ENCODE data around the gene RMND1. TPM values are rescaled to one million over a fixed set of nuclear protein-coding genes. Genes with fewer than 3 reads are reported as not detected.

Gene RMND1
- total RNA-seq, 1 donor from 2014 or later, result 67.0 TPM

DNA sequence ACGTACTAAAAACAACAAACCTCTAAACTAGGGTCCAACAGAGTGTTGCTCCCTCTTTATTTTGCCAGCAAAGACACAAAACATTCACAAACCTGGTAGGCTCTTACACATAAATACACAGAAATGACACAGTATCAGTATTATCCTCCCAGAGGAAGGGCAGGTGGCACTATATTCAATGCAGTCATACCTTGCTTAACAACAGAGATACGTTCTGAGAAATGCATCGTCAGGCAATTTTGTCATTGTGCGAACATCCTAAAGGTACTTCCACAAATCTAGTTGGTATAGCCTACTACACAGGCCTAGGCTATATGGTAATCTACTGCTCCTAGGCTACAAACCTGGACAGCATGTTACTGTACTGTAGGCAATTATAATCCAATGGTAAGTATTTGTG, 70.2 kb downstream of the RMND1 start:
- no peak for DNase-seq
- Mint-ChIP-seq H3K9me3 (ENCODE audit: unreplicated experiment) (no peaks in the 10 kb centered on the region), H3K27me3 (ENCODE audit: unreplicated experiment) (no peaks in the 10 kb centered on the region), H3K4me3 (ENCODE audit: unreplicated experiment) (no peak overlapping the region), H3K36me3 (ENCODE audit: unreplicated experiment) (no peaks in the 10 kb centered on the region), H3K27ac (ENCODE audit: unreplicated experiment) (no peak overlapping the region), H3K4me1 (ENCODE audit: low read depth, unreplicated experiment) (peaks cover 7% of the 10 kb centered on the region)
- no peak for TF ChIP-seq CTCF (IDR thresholded peaks at IDR 0.05; ENCODE audit: partially characterized antibody, unreplicated experiment)

- no peaks in the 10 kb centered on the region for H3K36me3 Mint-ChIP-seq (ENCODE audit: unreplicated experiment)
- H3K4me3 Mint-ChIP-seq (ENCODE audit: unreplicated experiment), result no peak overlapping the region
- H3K4me1 Mint-ChIP-seq (ENCODE audit: low read depth, unreplicated experiment), result peaks cover 7% of the 10 kb centered on the region
- no peak for TF ChIP-seq CTCF (IDR thresholded peaks at IDR 0.05; ENCODE audit: partially characterized antibody, unreplicated experiment)
- no peaks in the 10 kb centered on the region for H3K9me3 Mint-ChIP-seq (ENCODE audit: unreplicated experiment)
- no peaks in the 10 kb centered on the region for H3K27me3 Mint-ChIP-seq (ENCODE audit: unreplicated experiment)
- H3K27ac Mint-ChIP-seq (ENCODE audit: unreplicated experiment), result no peak overlapping the region
- no peak for DNase-seq
These were observed 71.1 kb downstream of the RMND1 start for GRCh38 chr6:151380848-151381205.

DNA sequence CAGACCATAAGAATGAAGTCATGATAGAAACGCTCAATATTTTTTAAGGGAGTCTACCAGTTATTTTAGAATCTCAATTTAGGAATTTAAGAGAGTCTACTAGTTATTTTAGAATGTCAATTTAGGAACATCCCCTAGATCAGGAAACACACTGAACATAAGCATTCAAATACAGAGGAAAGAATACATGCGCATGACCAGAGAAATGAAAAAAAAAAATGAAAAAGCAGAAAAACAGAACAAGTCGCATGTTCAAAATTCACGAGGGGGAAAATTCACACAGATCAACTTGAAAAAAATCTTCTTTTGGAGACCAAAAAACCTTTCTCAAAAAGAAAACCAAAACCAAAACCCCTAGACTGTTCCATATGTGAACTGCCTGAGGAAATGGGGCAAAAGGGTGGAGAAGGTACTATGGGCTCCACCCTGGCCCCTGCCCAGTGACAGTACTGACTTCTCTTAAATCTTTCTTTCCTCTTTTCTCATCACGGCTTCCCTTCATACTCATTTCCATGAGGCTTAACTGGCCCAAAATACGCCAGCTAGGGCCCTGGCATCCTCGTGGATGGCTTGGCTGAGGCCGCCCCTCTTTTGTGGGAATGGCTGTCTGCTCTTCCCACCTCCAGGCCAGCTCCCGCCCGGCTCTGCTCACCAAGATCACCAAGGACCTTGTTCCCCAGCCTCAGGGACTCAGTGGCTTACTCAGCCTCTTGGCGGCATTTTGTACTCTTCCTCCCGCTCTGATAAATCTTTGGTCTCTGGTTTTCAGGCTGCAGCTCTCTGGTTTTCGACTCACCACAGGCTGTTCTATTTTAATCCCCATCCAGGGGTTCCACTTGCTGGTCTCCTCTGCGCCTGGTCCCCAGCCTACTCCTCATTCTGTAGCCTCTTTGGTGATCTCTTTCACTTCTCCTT, 71.7 kb downstream of the RMND1 start:
- H3K9me3 Mint-ChIP-seq (ENCODE audit: unreplicated experiment), result no peaks in the 10 kb centered on the region
- H3K4me1 Mint-ChIP-seq (ENCODE audit: low read depth, unreplicated experiment), result peaks cover 7% of the 10 kb centered on the region
- no peak overlapping the region for H3K4me3 Mint-ChIP-seq (ENCODE audit: unreplicated experiment)
- TF ChIP-seq CTCF (IDR thresholded peaks at IDR 0.05; ENCODE audit: partially characterized antibody, unreplicated experiment), result no peak
- no peaks in the 10 kb centered on the region for H3K36me3 Mint-ChIP-seq (ENCODE audit: unreplicated experiment)
- no peaks in the 10 kb centered on the region for H3K27me3 Mint-ChIP-seq (ENCODE audit: unreplicated experiment)
- no peak overlapping the region for H3K27ac Mint-ChIP-seq (ENCODE audit: unreplicated experiment)
- no peak for DNase-seq

- no peak for TF ChIP-seq CTCF (IDR thresholded peaks at IDR 0.05; ENCODE audit: partially characterized antibody, unreplicated experiment)
- Mint-ChIP-seq H3K36me3 (ENCODE audit: unreplicated experiment) (no peaks in the 10 kb centered on the region), H3K4me3 (ENCODE audit: unreplicated experiment) (no peak overlapping the region), H3K27ac (ENCODE audit: unreplicated experiment) (no peak overlapping the region), H3K4me1 (ENCODE audit: low read depth, unreplicated experiment) (peaks cover 18% of the 10 kb centered on the region), H3K9me3 (ENCODE audit: unreplicated experiment) (peaks cover 2% of the 10 kb centered on the region), H3K27me3 (ENCODE audit: unreplicated experiment) (no peaks in the 10 kb centered on the region)
- no peak for DNase-seq
These were observed 74.8 kb downstream of the RMND1 start for GRCh38 chr6:151377095-151377494.

DNA sequence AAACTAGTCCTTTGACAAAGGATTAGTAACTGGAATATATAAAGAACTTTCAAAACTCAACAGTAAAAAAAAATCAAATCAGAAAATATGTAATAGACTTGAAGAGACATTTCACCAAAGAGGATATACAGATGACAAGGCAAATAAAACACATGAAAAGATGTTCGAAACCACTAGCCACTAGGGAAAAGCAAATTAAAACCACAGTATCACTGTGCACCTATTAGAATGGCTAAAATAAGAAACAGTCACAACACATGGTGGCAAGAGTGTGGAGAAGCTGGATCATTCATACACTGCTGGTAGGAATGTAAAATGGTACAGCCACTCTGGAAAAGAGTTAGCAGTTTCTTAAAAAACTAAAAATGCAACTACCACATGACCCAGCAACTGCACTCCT, 75.5 kb downstream of the RMND1 start:
- Mint-ChIP-seq H3K9me3 (ENCODE audit: unreplicated experiment) (peaks cover 2% of the 10 kb centered on the region), H3K4me3 (ENCODE audit: unreplicated experiment) (no peak overlapping the region), H3K4me1 (ENCODE audit: low read depth, unreplicated experiment) (peaks cover 22% of the 10 kb centered on the region), H3K36me3 (ENCODE audit: unreplicated experiment) (no peaks in the 10 kb centered on the region), H3K27me3 (ENCODE audit: unreplicated experiment) (peaks cover 3% of the 10 kb centered on the region), H3K27ac (ENCODE audit: unreplicated experiment) (no peak overlapping the region)
- TF ChIP-seq CTCF (IDR thresholded peaks at IDR 0.05; ENCODE audit: partially characterized antibody, unreplicated experiment), result no peak
- DNase-seq, result no peak
